Fibroblast of mammary gland (primary cell): ENCODE measurements around the gene LRRC7.
A peak's percentile ranks its signal among the peaks of the same experiment; 100 is the strongest.

Experiments
- DNase-seq: peaks from one replicate; pipeline ENCODE4 v3.0.0-alpha.2; 2010; ENCODE audit warnings: low read depth
- H3K4me3 ChIP-seq: 2 replicates; pipeline ENCODE4 v1.5.1; 2011; ENCODE audit warnings: low read depth, mild to moderate bottlenecking, low read length, moderate library complexity; ENCODE audit not compliant: control insufficient read depth
- CTCF ChIP-seq: conservative IDR thresholded peaks from 2 replicates; pipeline ENCODE4 v1.5.1; 2011; ENCODE audit warnings: low read depth, low read length, inconsistent platforms; ENCODE audit not compliant: control insufficient read depth, insufficient read depth

The LRRC7 gene

GRCh38 chr1:69994241-69994640 is 426.5 kb downstream of the LRRC7 start:
- DNase-seq: no peak

GRCh38 chr1:69998847-69999246 is 431.1 kb downstream of the LRRC7 start:
- no peak for TF ChIP-seq CTCF
- DNase-seq: no peak

More at GRCh38 chr1:69994241-69994640, 426.5 kb downstream of the LRRC7 start:
- no peak overlapping the region for H3K4me3 ChIP-seq
- no peak for TF ChIP-seq CTCF

GRCh38 chr1:70003211-70003908 is 435.6 kb downstream of the LRRC7 start:
- TF ChIP-seq CTCF: no peak
- DNase-seq: no peak
- no peak overlapping the region for H3K4me3 ChIP-seq

More at GRCh38 chr1:69998847-69999246, 431.1 kb downstream of the LRRC7 start:
- H3K4me3 ChIP-seq: no peak overlapping the region

GRCh38 chr1:70005386-70006034 is 437.8 kb downstream of the LRRC7 start:
- no peak for DNase-seq
- no peak for TF ChIP-seq CTCF
- no peak overlapping the region for H3K4me3 ChIP-seq

- TF ChIP-seq CTCF: no peak
- DNase-seq: peak; percentile 21
- H3K4me3 ChIP-seq: no peak overlapping the region
These were observed 440.9 kb downstream of the LRRC7 start for GRCh38 chr1:70008660-70009059.

GRCh38 chr1:70017770-70018169 is 450.0 kb downstream of the LRRC7 start:
- no peak for TF ChIP-seq CTCF
- H3K4me3 ChIP-seq: no peak overlapping the region
- peak; percentile 18 for DNase-seq

GRCh38 chr1:70024272-70024671 is 456.6 kb downstream of the LRRC7 start:
- no peak for TF ChIP-seq CTCF
- DNase-seq: no peak
- no peak overlapping the region for H3K4me3 ChIP-seq
